T-helper 1 cell treated with Interleukin-12 subunit alpha and Interleukin-12 subunit beta and Interleukin-4 antibody, amounts not matched to agents 30 ng/mL and 1 ng/mL, for 36 hours (primary cell): ENCODE measurements around the gene TEX51. TPM values are rescaled to one million over a fixed set of nuclear protein-coding genes. Genes with fewer than 3 reads are reported as not detected.

Source experiments
- intact Hi-C: fragments of 100-400 bp; cut with micrococcal nuclease; formaldehyde crosslinking; loops from one replicate; pipeline ENCODE4 v1.15.1; 2024
- total RNA-seq: library from RNA; stranded (reverse); gene quantifications from 2 replicates; pipeline ENCODE4 v1.2.3, GENCODE V29; 2022

TEX51 gene
- total RNA-seq, 1 donor from 2014 or later = not detected

- intact Hi-C loops = no loop called here
Observed at GRCh38 chr2:126949775-126950174, 51.1 kb downstream of the TEX51 start.

- intact Hi-C loops = no loop called here
Observed at GRCh38 chr2:126950504-126950903, 51.8 kb downstream of the TEX51 start.

Other genes starting within 250 kb of the TEX51 start
- 113 and 120 TPM in 2 replicates for gene GYPC, start 242.7 kb upstream of the TEX51 start, total RNA-seq
- gene BIN1, start 208.3 kb downstream of the TEX51 start, total RNA-seq = 105 and 107 TPM in 2 replicates